MM.1S (cell line): ENCODE measurements around the gene LRRK1.

Experiments
- CTCF ChIP-seq: fragments of 300-600 bp; sonication (generic); IDR thresholded peaks from 2 replicates; pipeline ENCODE4 v1.5.1; 2016; ENCODE audit warnings: antibody characterized with exemption, low read length, mixed read lengths
- EZH2 ChIP-seq: fragments of 300-600 bp; sonication (generic); optimal IDR thresholded peaks from 2 replicates; pipeline ENCODE3; 2017; ENCODE audit warnings: low read depth, mild to moderate bottlenecking, antibody characterized with exemption, low read length, mixed read lengths
- EZH2phosphoT487 ChIP-seq: fragments of 300-600 bp; sonication (generic); IDR thresholded peaks from 2 replicates; pipeline ENCODE4 v1.6.1; 2018; ENCODE audit warnings: antibody characterized with exemption, low read length

GRCh38 chr15:101069654-101069973, 150.5 kb downstream of the LRRK1 start:
- TF ChIP-seq CTCF (no peak), EZH2 (no peak), EZH2phosphoT487 (no peak)
